Subcutaneous abdominal adipose tissue (tissue), 5 donors: Measurements from ENCODE around the gene GSTT2B.
"Not testable (repeated sequence)": the region's sequence is repeated elsewhere in the genome, so short reads cannot be mapped to it uniquely, and the experiment has no call there.

Experiments
- H3K27ac ChIP-seq: one replicate; pipeline ENCODE4 v1.7.0; 2013; ENCODE audit warnings: low read depth, mild to moderate bottlenecking, inconsistent platforms, low read length, moderate library complexity
- H3K27me3 ChIP-seq, 5 donors: one replicate each; pipeline ENCODE4 v1.7.0; 2013; ENCODE audit warnings: low read length in 5 of 5, inconsistent platforms in 1 of 5; ENCODE audit not compliant: control insufficient read depth in 5 of 5, insufficient read depth in 4 of 5
- H3K36me3 ChIP-seq, 5 donors: one replicate each; pipeline ENCODE4 v1.7.0; 2013; ENCODE audit warnings: low read length in 5 of 5; ENCODE audit not compliant: control insufficient read depth in 5 of 5, insufficient read depth in 5 of 5
- H3K4me1 ChIP-seq, 5 donors: one replicate each; pipeline ENCODE4 v1.7.0; 2013; ENCODE audit warnings: low read length in 5 of 5, mild to moderate bottlenecking in 3 of 5, moderate library complexity in 1 of 5; ENCODE audit not compliant: control insufficient read depth in 5 of 5, insufficient read depth in 5 of 5
- H3K4me3 ChIP-seq, 5 donors: one replicate each; pipeline ENCODE4 v1.7.0; 2013; ENCODE audit warnings: low read length in 5 of 5, low read depth in 1 of 5
- H3K9ac ChIP-seq, 5 donors: one replicate each; pipeline ENCODE4 v1.7.0; 2013; ENCODE audit warnings: low read length in 5 of 5, mild to moderate bottlenecking in 4 of 5, moderate library complexity in 3 of 5
- H3K9me3 ChIP-seq, 5 donors: one replicate each; pipeline ENCODE4 v1.7.0; 2013; ENCODE audit warnings: low read length in 5 of 5; ENCODE audit not compliant: control insufficient read depth in 5 of 5
- donor health status: healthy.
- donor health status: healthy.
- donor health status: healthy.
- donor health status: healthy.
- donor health status: healthy.

GSTT2B gene

GRCh38 chr22:23949764-23950163 is 11.2 kb downstream of the GSTT2B start:
- not testable (repeated sequence) for H3K9ac ChIP-seq, H3K4me1 ChIP-seq, H3K4me3 ChIP-seq, H3K27me3 ChIP-seq, H3K36me3 ChIP-seq, H3K27ac ChIP-seq, H3K9me3 ChIP-seq

- H3K4me3 ChIP-seq, H3K27me3 ChIP-seq, H3K9me3 ChIP-seq, H3K9ac ChIP-seq, H3K27ac ChIP-seq, H3K4me1 ChIP-seq, H3K36me3 ChIP-seq: not testable (repeated sequence)
These were observed 13.6 kb downstream of the GSTT2B start for GRCh38 chr22:23947391-23947790.

GRCh38 chr22:23940166-23940565 is 20.8 kb downstream of the GSTT2B start:
- not testable (repeated sequence) for H3K27me3 ChIP-seq, H3K36me3 ChIP-seq, H3K27ac ChIP-seq, H3K4me3 ChIP-seq, H3K9ac ChIP-seq, H3K4me1 ChIP-seq, H3K9me3 ChIP-seq

- Histone ChIP-seq H3K4me3 (no peak overlapping the region), H3K36me3 (no peaks in the 10 kb centered on the region), H3K9ac (no peak overlapping the region), H3K27ac (no peak overlapping the region), H3K27me3 (no peaks in the 10 kb centered on the region), H3K9me3 (no peaks in the 10 kb centered on the region), H3K4me1 (no peaks in the 10 kb centered on the region)
These were observed 22.0 kb downstream of the GSTT2B start for GRCh38 chr22:23939017-23939357.

- no peaks in the 10 kb centered on the region for H3K9me3 ChIP-seq
- H3K9ac ChIP-seq = no peak overlapping the region
- H3K4me3 ChIP-seq = no peak overlapping the region
- no peaks in the 10 kb centered on the region for H3K4me1 ChIP-seq
- no peaks in the 10 kb centered on the region for H3K27me3 ChIP-seq
- H3K36me3 ChIP-seq = no peaks in the 10 kb centered on the region
- H3K27ac ChIP-seq = no peak overlapping the region
These were observed 22.5 kb downstream of the GSTT2B start for GRCh38 chr22:23938328-23939016.

GRCh38 chr22:23926561-23926960 is 34.4 kb downstream of the GSTT2B start:
- no peaks in the 10 kb centered on the region for H3K27me3 ChIP-seq
- H3K9ac ChIP-seq = no peak overlapping the region
- no peaks in the 10 kb centered on the region for H3K4me1 ChIP-seq
- peaks cover 0 to 8% (median 7%) of the 10 kb centered on the region in 5 donors for H3K9me3 ChIP-seq
- no peak overlapping the region for H3K4me3 ChIP-seq
- peaks cover 0 to 26% (median 8%) of the 10 kb centered on the region in 5 donors for H3K36me3 ChIP-seq
- no peak overlapping the region for H3K27ac ChIP-seq

GRCh38 chr22:23925020-23925606 is 35.9 kb downstream of the GSTT2B start:
- no peaks in the 10 kb centered on the region for H3K4me1 ChIP-seq
- peaks cover 0 to 8% (median 7%) of the 10 kb centered on the region in 5 donors for H3K9me3 ChIP-seq
- H3K27ac ChIP-seq = no peak overlapping the region
- no peaks in the 10 kb centered on the region for H3K27me3 ChIP-seq
- no peak overlapping the region for H3K9ac ChIP-seq
- H3K36me3 ChIP-seq = peaks cover 0 to 26% (median 8%) of the 10 kb centered on the region in 5 donors
- H3K4me3 ChIP-seq = no peak overlapping the region

GRCh38 chr22:23922921-23923320 is 38.1 kb downstream of the GSTT2B start:
- Histone ChIP-seq H3K9me3 (peaks cover 0 to 8% (median 7%) of the 10 kb centered on the region in 5 donors), H3K9ac (no peak overlapping the region), H3K27ac (no peak overlapping the region), H3K4me3 (no peak overlapping the region), H3K27me3 (no peaks in the 10 kb centered on the region), H3K36me3 (peaks cover 0 to 30% (median 8%) of the 10 kb centered on the region in 5 donors), H3K4me1 (no peaks in the 10 kb centered on the region)

- H3K36me3 ChIP-seq = peaks cover 0 to 30% (median 8%) of the 10 kb centered on the region in 5 donors
- H3K9ac ChIP-seq, H3K27ac ChIP-seq, H3K4me3 ChIP-seq, H3K4me1 ChIP-seq, H3K27me3 ChIP-seq, H3K9me3 ChIP-seq: not testable (repeated sequence)
These were observed 39.3 kb downstream of the GSTT2B start for GRCh38 chr22:23921586-23922201.

- H3K9ac ChIP-seq, H3K4me1 ChIP-seq, H3K27me3 ChIP-seq, H3K4me3 ChIP-seq, H3K27ac ChIP-seq, H3K9me3 ChIP-seq: not testable (repeated sequence)
- peaks cover 0 to 23% (median 4%) of the 10 kb centered on the region in 5 donors for H3K36me3 ChIP-seq
These were observed 40.8 kb downstream of the GSTT2B start for GRCh38 chr22:23920267-23920611.
